PC-9 (cell line): ENCODE results near the gene RUSF1. TPM values are rescaled to one million over a fixed set of nuclear protein-coding genes. Genes with fewer than 3 reads are reported as not detected.
"Not testable (repeated sequence)": the region's sequence is repeated elsewhere in the genome, so short reads cannot be mapped to it uniquely, and the experiment has no call there.

Experiments
- BruUV-seq: library from RNA; stranded (reverse); fragments of 400-500 nt; replicated peaks from 2 replicates; lab custom pipeline; 2021; lab: Mats Ljungman, UMichigan
- CTCF ChIA-PET: fragments of 300-600 bp; sonication (Branson Sonifier 250); formaldehyde crosslinking; loops from one replicate; lab custom pipeline; 2022; ENCODE audit warnings: antibody characterized with exemption; lab: Charles Lee
- POLR2A ChIA-PET: fragments of 300-600 bp; sonication (Branson Sonifier 250); formaldehyde crosslinking; loops from one replicate; lab custom pipeline; 2022; ENCODE audit warnings: antibody characterized with exemption; ENCODE audit not compliant: unreplicated experiment; lab: Charles Lee
- DNase-seq, 2 experiments: peaks; one replicate each; pipeline versions ENCODE4 v3.0.0 to v3.0.0-alpha.2; 2015 to 2022; ENCODE audit warnings: mixed read lengths in 1 of 2
- H2AFZ ChIP-seq: fragments of 200-600 bp; sonication (generic); 2 replicates; pipeline ENCODE4 v1.8.1; 2017; ENCODE audit warnings: antibody characterized with exemption
- H3F3A ChIP-seq: fragments of 200-600 bp; sonication (generic); 2 replicates; pipeline ENCODE4 v1.8.1; 2017; ENCODE audit warnings: antibody characterized with exemption, mild to moderate bottlenecking, low read depth; ENCODE audit not compliant: insufficient read depth
- H3K27ac ChIP-seq: fragments of 200-600 bp; sonication (generic); 2 replicates; pipeline ENCODE4 v1.6.1; 2016; ENCODE audit warnings: mixed run types
- H3K27me3 ChIP-seq: fragments of 200-600 bp; sonication (generic); 2 replicates; pipeline ENCODE4 v1.6.1; 2016; ENCODE audit warnings: low read depth, mixed run types; ENCODE audit not compliant: insufficient read depth
- H3K36me3 ChIP-seq: fragments of 200-600 bp; sonication (generic); 2 replicates; pipeline ENCODE4 v1.6.1; 2016; ENCODE audit warnings: low read depth, mixed run types
- H3K4me1 ChIP-seq: fragments of 200-600 bp; sonication (generic); replicated peaks from 2 replicates; pipeline ENCODE4 v1.6.1; 2016; ENCODE audit warnings: mixed run types; ENCODE audit not compliant: insufficient read depth
- H3K4me2 ChIP-seq: fragments of 200-600 bp; sonication (generic); 2 replicates; pipeline ENCODE4 v1.6.1; 2017; ENCODE audit warnings: mixed run types
- H3K4me3 ChIP-seq: fragments of 200-600 bp; sonication (generic); 2 replicates; pipeline ENCODE4 v1.6.1; 2016; ENCODE audit warnings: mixed run types
- H3K79me2 ChIP-seq: fragments of 200-600 bp; sonication (generic); 2 replicates; pipeline ENCODE4 v1.6.1; 2017; ENCODE audit warnings: low read depth, mixed run types
- H3K9me2 ChIP-seq: fragments of 200-600 bp; sonication (generic); 2 replicates; pipeline ENCODE4 v1.8.1; 2017; ENCODE audit warnings: mild to moderate bottlenecking; ENCODE audit not compliant: insufficient read depth
- H3K9me3 ChIP-seq: fragments of 200-600 bp; sonication (generic); 2 replicates; pipeline ENCODE4 v1.8.1; 2016; ENCODE audit warnings: low read depth; ENCODE audit not compliant: insufficient read depth
- H4K20me1 ChIP-seq: fragments of 200-600 bp; sonication (generic); 2 replicates; pipeline ENCODE4 v1.8.1; 2017; ENCODE audit not compliant: insufficient read depth
- EZH2 ChIP-seq: fragments of 200-600 bp; sonication (generic); IDR thresholded peaks from 2 replicates; pipeline ENCODE4 v1.8.0; 2017; ENCODE audit warnings: antibody characterized with exemption, low read depth
- intact Hi-C: fragments of 100-400 bp; cut with micrococcal nuclease; formaldehyde crosslinking; loops from one replicate; pipeline ENCODE4 v1.10.0; 2022; ENCODE audit not compliant: unreplicated experiment
- total RNA-seq: library from RNA; stranded (reverse); gene quantifications from 2 replicates; pipeline ENCODE4 v1.2.3, GENCODE V29; 2021
- TF ChIP-seq, protein P1 (sequence below): fragments of 200-600 bp; sonication (generic); conservative IDR thresholded peaks from 2 replicates; pipeline ENCODE4 v1.6.1; 2017; ENCODE audit warnings: mixed run types, antibody characterized with exemption, mild to moderate bottlenecking, moderate library complexity

Gene RUSF1
- total RNA-seq, 1 experiment from 2014 or later = 86.7 TPM

DNA sequence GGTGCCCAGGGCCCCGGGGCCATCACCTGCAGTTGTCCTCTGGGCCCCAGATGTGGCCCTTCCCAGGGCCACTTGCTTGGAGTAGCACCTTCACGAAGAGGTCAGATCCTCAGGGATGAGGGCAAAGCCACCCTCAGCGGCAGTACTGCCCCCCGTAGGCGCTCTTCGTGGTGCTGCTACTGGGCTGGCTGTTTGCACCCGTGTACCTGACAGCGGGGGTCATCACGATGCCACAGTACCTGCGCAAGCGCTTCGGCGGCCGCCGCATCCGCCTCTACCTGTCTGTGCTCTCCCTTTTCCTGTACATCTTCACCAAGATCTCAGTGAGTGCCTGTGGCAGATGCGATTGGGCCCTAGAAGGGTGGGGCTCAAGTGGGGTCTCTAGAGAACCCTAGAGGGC lies 22.6 kb downstream of the RUSF1 start:
- ChIA-PET POLR2A (no interaction called here), CTCF (no interaction called here)
- no peak overlapping the region for H2AFZ ChIP-seq
- H3K79me2 ChIP-seq = no peaks in the 10 kb centered on the region
- no peaks in the 10 kb centered on the region for H3K9me3 ChIP-seq
- H3K27ac ChIP-seq = no peak overlapping the region
- 0 out of 2 replicates have a peak, but pooled peaks cover 4% of the 10 kb centered on the region for H3K27me3 ChIP-seq
- no peaks in the 10 kb centered on the region; the same call in 1 of the 2 replicates for H3F3A ChIP-seq
- no peaks in the 10 kb centered on the region for H3K36me3 ChIP-seq
- no peaks in the 10 kb centered on the region for H3K9me2 ChIP-seq
- H3K4me3 ChIP-seq = no peak overlapping the region
- TF ChIP-seq, protein P1, sequence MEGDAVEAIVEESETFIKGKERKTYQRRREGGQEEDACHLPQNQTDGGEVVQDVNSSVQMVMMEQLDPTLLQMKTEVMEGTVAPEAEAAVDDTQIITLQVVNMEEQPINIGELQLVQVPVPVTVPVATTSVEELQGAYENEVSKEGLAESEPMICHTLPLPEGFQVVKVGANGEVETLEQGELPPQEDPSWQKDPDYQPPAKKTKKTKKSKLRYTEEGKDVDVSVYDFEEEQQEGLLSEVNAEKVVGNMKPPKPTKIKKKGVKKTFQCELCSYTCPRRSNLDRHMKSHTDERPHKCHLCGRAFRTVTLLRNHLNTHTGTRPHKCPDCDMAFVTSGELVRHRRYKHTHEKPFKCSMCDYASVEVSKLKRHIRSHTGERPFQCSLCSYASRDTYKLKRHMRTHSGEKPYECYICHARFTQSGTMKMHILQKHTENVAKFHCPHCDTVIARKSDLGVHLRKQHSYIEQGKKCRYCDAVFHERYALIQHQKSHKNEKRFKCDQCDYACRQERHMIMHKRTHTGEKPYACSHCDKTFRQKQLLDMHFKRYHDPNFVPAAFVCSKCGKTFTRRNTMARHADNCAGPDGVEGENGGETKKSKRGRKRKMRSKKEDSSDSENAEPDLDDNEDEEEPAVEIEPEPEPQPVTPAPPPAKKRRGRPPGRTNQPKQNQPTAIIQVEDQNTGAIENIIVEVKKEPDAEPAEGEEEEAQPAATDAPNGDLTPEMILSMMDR = no peak
- TF ChIP-seq EZH2 = no peak
- no peak overlapping the region for H3K4me2 ChIP-seq
- no peaks in the 10 kb centered on the region for H4K20me1 ChIP-seq
- 0 out of 2 replicates have a peak, but pooled peaks cover 8% of the 10 kb centered on the region for H3K4me1 ChIP-seq
- intact Hi-C loops = no loop called here
- DNase-seq = no peak
- no TSS peak for BruUV-seq

DNA sequence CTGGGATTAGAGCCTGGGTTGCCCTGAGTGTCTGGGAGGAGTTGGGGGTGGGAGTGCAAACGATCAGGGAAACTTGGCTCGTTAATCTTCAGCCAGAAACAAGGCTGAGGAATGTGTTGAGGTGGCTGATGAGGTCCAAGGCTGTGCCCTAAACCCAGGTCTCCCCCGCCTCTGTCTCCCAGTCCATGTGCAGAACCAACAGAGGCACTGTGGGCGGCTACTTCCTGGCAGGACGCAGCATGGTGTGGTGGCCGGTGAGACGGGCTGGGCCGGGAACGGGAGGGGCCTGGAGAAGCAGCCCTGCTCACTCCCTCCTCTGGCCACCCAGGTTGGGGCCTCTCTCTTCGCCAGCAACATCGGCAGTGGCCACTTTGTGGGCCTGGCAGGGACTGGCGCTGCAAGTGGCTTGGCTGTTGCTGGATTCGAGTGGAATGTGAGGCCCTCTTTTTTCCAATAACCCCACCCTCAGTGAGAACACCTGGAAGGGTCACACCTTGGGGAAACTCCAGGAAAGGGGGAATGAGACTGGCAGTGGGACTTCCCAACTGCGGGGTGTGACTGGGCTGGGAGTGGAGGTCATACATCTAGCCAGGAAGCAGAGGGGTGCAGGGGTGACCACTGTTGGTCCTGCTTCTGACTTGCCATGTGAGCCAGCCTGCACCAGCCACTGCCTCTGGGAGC lies 23.6 kb downstream of the RUSF1 start:
- TF ChIP-seq, protein P1 = no peak
- TF ChIP-seq EZH2 = no peak
- Histone ChIP-seq H3K4me3 (no peak overlapping the region), H2AFZ (no peak overlapping the region), H3F3A (no peaks in the 10 kb centered on the region; the same call in 1 of the 2 replicates), H3K9me2 (no peaks in the 10 kb centered on the region), H3K4me2 (no peak overlapping the region), H3K79me2 (no peaks in the 10 kb centered on the region), H3K36me3 (no peaks in the 10 kb centered on the region), H3K27me3 (0 out of 2 replicates have a peak, but pooled peaks cover 4% of the 10 kb centered on the region), H4K20me1 (no peaks in the 10 kb centered on the region), H3K27ac (no peak overlapping the region), H3K4me1 (0 out of 2 replicates have a peak, but pooled peaks cover 8% of the 10 kb centered on the region), H3K9me3 (no peaks in the 10 kb centered on the region)
- BruUV-seq = no TSS peak
- POLR2A ChIA-PET = no interaction called here
- intact Hi-C loops = no loop called here
- CTCF ChIA-PET = no interaction called here
- DNase-seq = peak in 1 of 2 experiments; percentile 53

DNA sequence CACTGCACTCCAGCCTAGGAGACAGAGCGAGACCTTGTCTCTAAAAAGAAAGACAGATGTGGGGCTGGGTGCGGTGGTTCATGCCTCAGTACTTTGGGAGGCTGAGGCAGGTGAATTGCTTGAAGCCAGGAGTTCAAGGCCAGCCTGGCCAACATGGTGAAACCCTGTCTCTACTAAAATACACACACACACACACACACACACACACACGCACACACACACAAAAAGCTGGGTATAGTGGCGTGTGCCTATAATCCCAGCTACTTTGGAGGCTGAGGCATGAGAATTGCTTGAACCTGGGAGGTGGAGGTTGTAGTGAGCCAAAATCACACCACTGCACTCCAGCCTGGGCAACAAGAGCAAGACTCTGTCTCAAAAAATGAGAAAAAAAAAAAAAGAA lies 24.1 kb downstream of the RUSF1 start:
- H3K4me1 ChIP-seq, H4K20me1 ChIP-seq, H3K27me3 ChIP-seq, intact Hi-C loops, DNase-seq, H3F3A ChIP-seq, H3K79me2 ChIP-seq, POLR2A ChIA-PET, H3K9me2 ChIP-seq, CTCF ChIA-PET, BruUV-seq, H3K36me3 ChIP-seq, H3K4me2 ChIP-seq, H3K27ac ChIP-seq, H2AFZ ChIP-seq, H3K9me3 ChIP-seq, H3K4me3 ChIP-seq: not testable (repeated sequence)
